IPS-18c (cell line): ENCODE data around the gene CPN1.
"Not testable (repeated sequence)": the region's sequence is repeated elsewhere in the genome, so short reads cannot be mapped to it uniquely, and the experiment has no call there.

ENCODE experiments used
- H3K4me3 ChIP-seq: 2 replicates; pipeline ENCODE4 v1.7.0; 2013; ENCODE audit warnings: low read depth, mild to moderate bottlenecking, low read length, moderate library complexity; ENCODE audit not compliant: insufficient read depth
- H3K9me3 ChIP-seq: one replicate; pipeline ENCODE4 v1.6.1; 2013; ENCODE audit warnings: mild to moderate bottlenecking, low read length, moderate library complexity; ENCODE audit not compliant: control insufficient read depth, insufficient read depth

Gene CPN1

DNA sequence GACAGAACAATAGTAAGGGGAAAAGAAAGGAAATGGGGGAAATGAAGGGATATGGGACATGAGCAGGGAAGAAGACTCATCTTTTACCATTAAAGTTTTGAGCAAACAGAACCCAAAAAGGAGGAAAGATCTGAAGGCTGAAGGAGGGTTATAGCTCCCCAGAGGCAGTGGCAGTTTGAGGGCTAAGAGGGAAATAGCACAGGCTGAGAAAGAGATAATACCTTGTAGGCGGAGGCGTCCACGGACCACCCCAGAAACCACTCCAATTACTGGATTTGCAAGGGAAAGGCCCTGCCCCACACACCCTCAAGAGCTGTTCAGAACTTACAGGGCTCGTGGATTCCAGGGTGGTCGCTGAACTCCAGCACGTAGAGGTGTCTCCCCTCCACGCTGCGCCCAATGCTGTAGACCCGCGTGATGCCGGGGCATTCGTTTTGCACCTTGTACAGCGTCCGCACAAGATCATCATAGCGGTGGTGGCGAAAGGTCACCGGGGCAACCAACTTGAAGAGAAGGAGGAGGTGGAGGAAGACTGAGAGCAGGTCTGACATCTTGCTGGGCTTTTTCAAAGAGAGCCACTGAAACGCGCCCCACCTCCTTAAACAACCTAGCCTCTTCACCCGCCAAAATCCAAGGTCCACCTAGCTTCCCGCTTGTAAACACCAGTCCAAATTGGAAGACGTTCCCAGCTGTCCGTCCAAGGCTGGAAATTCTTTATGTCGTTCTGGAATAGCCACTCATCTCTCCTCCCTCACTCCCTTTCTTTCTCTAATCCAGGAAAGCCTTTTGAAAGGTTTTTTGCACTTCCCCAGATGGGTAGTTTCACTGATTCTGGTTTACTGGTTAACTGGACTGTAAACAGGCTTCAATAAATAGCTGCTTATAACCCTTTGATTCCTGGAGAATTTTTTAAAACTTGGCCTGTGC lies at the start of gene CPN1:
Gene CPN1 (minus strand): TSS at position 795 of the 927 bp plus-strand sequence. CDS start 244 bp downstream, at position 551.
- Histone ChIP-seq H3K4me3 (no peak within 1 kb of the TSS), H3K9me3 (no peaks in the 10 kb centered on the region)

DNA sequence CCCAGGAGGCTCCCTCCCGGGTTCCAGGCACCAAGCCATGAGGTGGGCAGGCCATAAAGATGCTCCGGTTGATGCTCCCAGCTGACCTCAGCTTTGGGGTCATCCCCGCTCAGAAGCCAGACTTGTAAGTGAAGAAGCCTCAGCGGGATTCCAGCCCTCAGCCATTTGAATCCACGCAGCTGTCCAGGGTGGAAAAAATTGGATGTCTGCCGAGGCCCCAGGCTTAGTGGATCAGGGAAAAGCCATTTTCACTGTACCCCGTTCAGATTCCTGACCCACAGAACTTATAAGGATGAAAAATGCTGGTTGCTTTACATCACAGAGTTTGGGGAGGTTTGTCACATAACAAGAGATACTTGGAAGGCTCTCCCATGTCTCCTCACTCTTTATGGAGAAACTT lies 49.2 kb upstream of the CPN1 start:
- no peak overlapping the region for H3K4me3 ChIP-seq
- peaks cover 4% of the 10 kb centered on the region for H3K9me3 ChIP-seq

- Histone ChIP-seq H3K9me3 (no peaks in the 10 kb centered on the region), H3K4me3 (no peak overlapping the region)
Observed at GRCh38 chr10:100129424-100129823, 47.8 kb upstream of the CPN1 start.

DNA sequence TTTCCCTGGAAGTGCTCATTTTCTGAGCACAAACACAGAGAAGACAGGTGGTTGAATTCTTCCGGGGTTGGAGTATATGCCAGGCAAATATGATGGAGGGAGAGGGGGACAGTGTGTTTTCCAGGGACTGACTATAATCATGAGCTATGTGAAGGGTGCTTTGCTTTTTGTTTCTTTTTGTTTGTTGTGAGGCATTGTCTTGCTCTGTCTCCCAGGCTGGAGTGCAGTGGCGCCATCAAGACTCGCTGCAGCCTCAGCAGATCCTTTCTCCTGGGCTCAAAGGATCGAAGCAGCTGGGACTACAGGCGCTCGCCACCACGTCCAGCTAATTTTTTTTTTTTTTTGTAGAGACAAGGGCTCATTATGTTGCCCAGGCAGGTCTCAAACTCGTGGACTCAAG lies 47.3 kb upstream of the CPN1 start:
- Histone ChIP-seq H3K9me3 (no peaks in the 10 kb centered on the region), H3K4me3 (no peak overlapping the region)

GRCh38 chr10:100125335-100125734 lies 43.7 kb upstream of the CPN1 start:
- not testable (repeated sequence) for H3K4me3 ChIP-seq, H3K9me3 ChIP-seq

GRCh38 chr10:100124097-100124496 lies 42.4 kb upstream of the CPN1 start:
- Histone ChIP-seq H3K4me3 (no peak overlapping the region), H3K9me3 (no peaks in the 10 kb centered on the region)

DNA sequence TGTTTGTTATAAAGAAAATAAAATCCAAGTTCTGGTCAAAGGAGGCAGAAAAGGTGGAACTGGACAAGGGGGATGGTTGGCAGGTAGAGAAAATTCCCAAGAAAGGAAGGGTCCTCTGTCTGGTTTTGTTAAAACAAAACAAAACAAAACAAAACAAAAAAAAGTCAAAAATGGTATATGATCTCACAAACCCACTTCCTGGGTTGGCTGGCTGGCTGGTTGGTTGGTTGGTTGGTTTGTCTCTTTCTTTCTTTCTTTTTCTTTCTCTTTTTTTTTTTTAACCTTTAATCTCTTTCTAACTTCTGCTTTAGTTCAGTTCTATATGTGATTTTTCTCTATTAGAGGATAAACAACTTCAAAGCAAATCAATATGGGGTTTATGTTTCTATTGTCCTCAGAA lies 41.1 kb upstream of the CPN1 start:
- Histone ChIP-seq H3K4me3 (no peak overlapping the region), H3K9me3 (no peaks in the 10 kb centered on the region)

GRCh38 chr10:100120550-100120949 lies 38.9 kb upstream of the CPN1 start:
- no peak overlapping the region for H3K4me3 ChIP-seq
- H3K9me3 ChIP-seq: no peaks in the 10 kb centered on the region

DNA sequence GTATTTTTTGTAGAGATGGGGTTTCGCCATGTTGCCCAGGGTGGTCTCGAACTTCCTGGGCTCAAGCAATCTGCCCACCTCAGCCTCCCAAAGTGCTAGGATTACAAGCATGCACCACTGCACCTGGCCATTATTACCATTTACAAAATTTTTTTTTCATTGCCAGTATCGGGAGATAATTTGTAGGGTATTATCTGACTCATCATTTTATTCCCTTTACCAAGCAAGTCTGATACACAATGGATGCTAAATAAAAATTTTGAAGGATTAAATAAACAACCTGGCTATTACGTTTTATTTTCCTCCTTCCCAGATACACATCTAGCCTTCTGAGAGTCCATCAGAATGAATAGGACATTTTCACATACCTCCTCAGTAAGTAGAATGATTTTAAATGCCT lies 38.1 kb upstream of the CPN1 start:
- H3K4me3 ChIP-seq: no peak overlapping the region
- no peaks in the 10 kb centered on the region for H3K9me3 ChIP-seq

- no peaks in the 10 kb centered on the region for H3K9me3 ChIP-seq
- H3K4me3 ChIP-seq: no peak overlapping the region
Observed at GRCh38 chr10:100114976-100115770, 33.5 kb upstream of the CPN1 start.

DNA sequence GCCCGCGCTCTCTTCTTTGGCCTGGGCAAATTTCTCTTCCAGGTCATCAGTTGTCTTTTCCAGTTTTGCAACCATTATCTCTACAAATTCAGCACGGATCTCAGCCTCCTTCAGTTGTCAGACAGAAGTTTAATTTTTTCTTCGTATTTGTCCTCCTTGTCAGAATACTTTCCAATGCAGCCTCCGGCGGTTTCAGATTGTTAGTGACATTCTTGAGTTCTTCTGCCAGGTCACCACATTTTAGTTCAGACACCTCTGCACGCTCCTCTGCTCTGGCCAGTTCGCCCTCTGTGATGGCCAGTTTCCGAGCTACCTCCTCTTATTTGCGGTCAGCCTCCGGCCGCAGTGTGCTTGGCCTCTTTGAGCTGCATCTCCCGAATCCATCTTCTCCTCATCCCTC lies 32.8 kb upstream of the CPN1 start:
- Histone ChIP-seq H3K9me3 (no peaks in the 10 kb centered on the region), H3K4me3 (no peak overlapping the region)

- no peak overlapping the region for H3K4me3 ChIP-seq
Observed at GRCh38 chr10:100109670-100110069, 28.0 kb upstream of the CPN1 start.

GRCh38 chr10:100106865-100107264 lies 25.2 kb upstream of the CPN1 start:
- Histone ChIP-seq H3K9me3 (no peaks in the 10 kb centered on the region), H3K4me3 (no peak overlapping the region)

More at GRCh38 chr10:100109670-100110069, 28.0 kb upstream of the CPN1 start:
- no peaks in the 10 kb centered on the region for H3K9me3 ChIP-seq

- no peaks in the 10 kb centered on the region for H3K9me3 ChIP-seq
- no peak overlapping the region for H3K4me3 ChIP-seq
Observed at GRCh38 chr10:100104300-100104699, 22.6 kb upstream of the CPN1 start.

- Histone ChIP-seq H3K4me3 (no peak overlapping the region), H3K9me3 (no peaks in the 10 kb centered on the region)
Observed at GRCh38 chr10:100103581-100103980, 21.9 kb upstream of the CPN1 start.

DNA sequence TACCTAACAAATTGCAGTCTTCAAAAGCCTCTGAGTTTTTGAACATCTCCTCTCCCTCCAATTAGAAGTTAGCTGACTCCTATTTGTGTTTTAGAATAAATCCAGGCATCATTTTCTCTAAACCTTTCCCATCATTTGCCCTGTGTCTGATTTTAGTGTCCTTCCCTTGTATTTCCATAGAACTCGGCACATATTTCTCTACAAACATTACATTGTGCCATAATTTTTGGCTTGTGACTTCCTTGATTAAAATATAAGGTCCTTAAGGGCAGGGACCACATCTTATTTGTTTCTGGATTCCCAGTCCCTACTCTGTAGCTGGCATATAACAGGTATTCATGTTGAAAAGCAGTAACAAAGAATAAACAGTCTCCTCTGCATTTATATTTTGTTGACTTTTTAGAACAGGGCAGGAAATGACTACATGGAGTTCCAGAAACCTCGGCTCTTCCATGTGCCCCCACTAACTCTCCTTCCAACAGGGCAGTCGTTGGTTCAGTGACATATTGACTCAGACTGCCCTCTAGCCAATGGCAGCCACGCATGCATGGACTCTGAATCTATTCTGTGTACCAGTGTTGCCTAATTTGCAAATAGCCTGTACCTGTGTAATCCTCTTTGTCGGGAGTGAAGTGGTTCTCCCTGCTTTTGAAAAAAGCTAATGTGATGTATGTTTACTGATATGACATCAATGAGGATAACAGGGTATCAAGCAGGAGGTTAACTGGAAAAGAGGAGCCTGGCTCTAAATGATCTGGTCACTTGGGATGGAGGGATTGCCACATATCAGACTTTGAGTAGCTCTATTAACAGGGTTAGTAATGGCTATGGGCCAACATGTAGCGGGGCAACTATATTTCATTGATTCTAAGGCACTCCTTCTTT lies 19.8 kb upstream of the CPN1 start:
- no peaks in the 10 kb centered on the region for H3K9me3 ChIP-seq
- no peak overlapping the region for H3K4me3 ChIP-seq

DNA sequence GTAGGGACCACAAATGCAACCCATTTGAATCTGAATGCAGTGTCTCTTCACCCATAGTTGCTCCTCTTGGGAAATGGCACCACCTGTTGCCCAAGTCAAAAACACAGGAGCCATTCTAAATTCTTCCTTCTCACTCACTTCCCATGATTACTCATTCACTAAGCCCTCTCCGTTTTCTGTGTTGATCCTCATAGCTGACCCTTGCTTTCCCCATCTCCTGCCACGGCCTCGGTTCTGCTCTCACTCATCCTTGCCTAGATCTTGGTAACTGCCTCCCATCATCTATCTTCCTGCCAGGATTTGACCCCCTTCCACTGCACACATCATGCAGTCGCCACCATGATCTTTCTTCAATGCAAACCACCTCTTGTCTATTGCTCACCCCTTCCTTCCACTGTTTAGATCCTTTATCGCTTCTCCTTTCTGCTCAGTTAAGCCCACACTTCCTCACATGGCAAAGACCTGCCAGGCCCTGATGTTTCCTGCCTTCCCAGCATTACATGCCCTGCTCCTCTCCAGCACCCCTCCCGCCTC lies 19.0 kb upstream of the CPN1 start:
- no peaks in the 10 kb centered on the region for H3K9me3 ChIP-seq
- H3K4me3 ChIP-seq: no peak overlapping the region
